GM21619 (cell line): ENCODE data around the gene KIF20B.

Experiments used
- ATAC-seq: cut with Tn5 transposase; IDR thresholded peaks from one replicate; pipeline ENCODE4 v1.9.1; 2021; ENCODE audit not compliant: unreplicated experiment

Gene KIF20B, protein sequence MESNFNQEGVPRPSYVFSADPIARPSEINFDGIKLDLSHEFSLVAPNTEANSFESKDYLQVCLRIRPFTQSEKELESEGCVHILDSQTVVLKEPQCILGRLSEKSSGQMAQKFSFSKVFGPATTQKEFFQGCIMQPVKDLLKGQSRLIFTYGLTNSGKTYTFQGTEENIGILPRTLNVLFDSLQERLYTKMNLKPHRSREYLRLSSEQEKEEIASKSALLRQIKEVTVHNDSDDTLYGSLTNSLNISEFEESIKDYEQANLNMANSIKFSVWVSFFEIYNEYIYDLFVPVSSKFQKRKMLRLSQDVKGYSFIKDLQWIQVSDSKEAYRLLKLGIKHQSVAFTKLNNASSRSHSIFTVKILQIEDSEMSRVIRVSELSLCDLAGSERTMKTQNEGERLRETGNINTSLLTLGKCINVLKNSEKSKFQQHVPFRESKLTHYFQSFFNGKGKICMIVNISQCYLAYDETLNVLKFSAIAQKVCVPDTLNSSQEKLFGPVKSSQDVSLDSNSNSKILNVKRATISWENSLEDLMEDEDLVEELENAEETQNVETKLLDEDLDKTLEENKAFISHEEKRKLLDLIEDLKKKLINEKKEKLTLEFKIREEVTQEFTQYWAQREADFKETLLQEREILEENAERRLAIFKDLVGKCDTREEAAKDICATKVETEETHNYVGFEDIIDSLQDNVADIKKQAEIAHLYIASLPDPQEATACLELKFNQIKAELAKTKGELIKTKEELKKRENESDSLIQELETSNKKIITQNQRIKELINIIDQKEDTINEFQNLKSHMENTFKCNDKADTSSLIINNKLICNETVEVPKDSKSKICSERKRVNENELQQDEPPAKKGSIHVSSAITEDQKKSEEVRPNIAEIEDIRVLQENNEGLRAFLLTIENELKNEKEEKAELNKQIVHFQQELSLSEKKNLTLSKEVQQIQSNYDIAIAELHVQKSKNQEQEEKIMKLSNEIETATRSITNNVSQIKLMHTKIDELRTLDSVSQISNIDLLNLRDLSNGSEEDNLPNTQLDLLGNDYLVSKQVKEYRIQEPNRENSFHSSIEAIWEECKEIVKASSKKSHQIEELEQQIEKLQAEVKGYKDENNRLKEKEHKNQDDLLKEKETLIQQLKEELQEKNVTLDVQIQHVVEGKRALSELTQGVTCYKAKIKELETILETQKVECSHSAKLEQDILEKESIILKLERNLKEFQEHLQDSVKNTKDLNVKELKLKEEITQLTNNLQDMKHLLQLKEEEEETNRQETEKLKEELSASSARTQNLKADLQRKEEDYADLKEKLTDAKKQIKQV (N-terminal part only)

GRCh38 chr10:89701242-89702120, at the start of gene KIF20B:
Gene KIF20B, plus strand, starts transcription at chr10:89701590. Its CDS starts 3,705 bp downstream, at chr10:89705295.
- peak; percentile 98 for ATAC-seq

DNA sequence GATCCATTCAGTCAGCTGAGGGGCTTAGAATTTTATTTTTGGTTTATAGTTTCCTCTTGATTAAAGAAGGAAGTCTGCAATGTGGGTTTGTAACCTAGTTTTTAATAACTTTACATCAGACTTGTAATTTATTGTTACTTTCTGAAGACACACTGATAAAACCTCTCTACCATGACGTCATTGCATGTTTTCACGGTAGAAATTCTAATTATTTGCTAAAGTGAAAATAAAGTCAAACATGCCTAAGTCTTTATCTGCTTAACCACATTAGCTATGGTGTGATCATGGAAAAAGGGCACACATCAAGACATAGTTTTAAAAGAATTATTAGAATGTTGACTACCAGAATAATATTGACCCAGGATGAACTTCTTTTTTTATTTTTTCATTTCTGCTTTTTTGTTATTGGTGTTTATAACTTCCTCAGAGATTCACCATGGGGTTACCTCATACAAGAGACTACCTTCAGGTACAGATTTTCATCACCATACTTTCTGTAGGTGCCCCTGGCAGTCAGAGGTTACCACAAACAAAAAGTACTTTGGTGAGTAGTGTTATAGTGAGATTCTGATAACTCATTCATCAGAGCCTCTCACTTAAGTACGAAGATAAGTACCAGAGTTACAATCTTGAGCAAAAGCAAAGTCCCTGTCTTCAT, 49.3 kb upstream of the KIF20B start:
- peak; percentile 43 for ATAC-seq

- ATAC-seq = no peak
Measured at GRCh38 chr10:89652806-89653370, 48.5 kb upstream of the KIF20B start.

DNA sequence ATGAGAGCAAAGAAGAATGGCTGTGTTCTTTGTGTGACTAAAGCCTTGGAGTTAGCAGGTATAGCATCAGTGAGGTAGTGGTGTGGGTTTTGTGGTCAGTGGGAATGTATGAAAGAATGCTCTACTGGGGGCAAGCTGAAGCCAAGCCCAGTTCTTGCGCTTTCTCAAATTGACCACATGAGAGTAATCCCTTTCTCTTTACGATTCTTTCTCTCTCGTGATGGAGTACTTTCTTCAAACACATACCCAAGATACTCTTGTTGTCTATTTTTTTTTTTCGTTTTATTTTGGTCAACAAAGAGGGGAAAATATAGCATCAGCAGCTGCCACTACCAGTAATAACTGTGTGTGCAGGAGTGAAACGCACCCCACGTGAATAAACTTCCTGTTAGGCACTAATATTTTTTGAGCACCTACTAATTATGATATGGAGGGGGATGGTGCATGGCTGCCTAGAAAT, 48.0 kb upstream of the KIF20B start:
- peak; percentile 75 for ATAC-seq

- no peak for ATAC-seq
Measured at GRCh38 chr10:89655722-89656121, 45.7 kb upstream of the KIF20B start.

GRCh38 chr10:89657302-89657701, 44.1 kb upstream of the KIF20B start:
- no peak for ATAC-seq

DNA sequence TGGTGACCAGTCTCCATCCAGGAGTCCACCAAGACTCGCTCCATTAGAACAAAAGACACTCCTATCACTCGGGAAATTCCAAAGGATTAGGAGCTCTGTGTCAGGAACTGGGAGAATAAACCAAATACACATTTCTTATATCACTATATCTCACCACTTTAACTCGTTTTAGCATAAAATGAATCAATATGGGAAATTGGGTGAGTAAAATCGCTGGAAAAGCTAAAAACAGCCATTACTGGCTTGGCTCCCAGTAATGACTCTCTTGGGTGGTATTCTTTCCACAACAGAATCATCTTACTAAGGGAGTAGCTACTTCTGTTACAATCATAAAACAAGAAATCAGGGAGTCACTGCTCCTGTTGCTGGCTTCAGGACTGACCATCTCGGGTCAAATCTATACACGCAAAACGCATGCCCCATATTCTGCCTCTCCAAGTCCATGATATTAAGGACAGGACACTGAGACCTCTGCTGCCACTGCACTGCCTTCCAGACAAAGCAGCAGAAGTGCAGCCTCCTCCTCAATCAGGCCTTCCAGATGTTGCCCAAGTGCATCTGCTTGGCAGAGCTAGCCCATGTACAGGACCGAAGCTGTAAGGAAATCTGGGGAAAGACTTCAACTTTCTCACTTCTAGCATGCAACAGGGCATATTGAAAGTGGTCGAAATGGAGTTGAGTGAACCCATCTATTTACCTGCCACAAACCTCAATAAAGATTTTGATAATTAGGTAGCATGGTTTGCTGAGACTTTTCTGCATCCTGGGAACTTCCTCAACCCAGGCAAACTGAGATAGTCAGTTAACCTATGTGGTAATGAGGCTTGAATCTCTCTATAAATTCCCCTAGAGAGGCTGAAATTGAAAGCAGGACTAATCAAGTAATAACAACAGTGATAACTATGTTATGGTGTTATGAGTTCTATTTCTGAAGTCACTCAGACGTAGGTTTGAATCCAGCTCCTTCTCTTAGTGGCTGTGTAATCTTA, 42.0 kb upstream of the KIF20B start:
- ATAC-seq = no peak

DNA sequence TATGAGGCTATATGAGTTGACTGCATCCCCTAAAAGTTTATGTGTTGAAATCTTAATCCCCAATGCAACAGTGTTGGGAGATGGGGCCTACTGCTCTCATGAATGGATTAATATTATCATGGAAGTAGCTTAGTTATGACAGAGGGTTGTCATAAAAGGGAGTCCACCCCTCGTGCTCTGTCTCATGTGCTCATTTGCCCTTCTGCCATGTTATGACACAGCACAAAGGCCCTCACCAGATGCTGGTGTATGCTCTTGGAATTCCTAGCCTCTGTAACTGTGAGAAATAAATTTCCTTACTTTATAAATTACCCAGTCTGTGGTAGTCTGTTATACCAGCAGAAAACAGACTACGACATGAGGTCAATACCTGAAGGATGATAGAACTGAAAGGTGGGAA, 38.8 kb upstream of the KIF20B start:
- no peak for ATAC-seq

GRCh38 chr10:89663144-89663543, 38.2 kb upstream of the KIF20B start:
- no peak for ATAC-seq

DNA sequence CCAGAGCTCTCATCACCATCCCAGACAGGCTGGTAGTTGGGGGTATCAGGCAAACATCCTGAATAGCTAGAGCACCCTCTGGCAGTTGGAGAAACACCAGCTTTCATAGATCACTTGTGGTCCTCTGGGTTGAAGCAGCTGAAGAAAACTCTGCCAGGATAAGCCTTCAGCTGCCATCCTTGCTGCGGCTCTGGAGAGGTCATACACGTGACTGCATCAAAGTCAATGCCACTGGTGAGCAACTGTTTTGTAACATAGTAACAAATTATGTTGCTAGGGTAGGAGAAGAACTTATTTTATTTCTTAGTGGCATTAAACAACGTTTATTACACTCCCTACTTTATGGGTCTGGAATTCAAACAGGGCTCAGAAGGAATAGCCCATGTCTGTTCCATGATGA, 37.2 kb upstream of the KIF20B start:
- ATAC-seq = no peak

DNA sequence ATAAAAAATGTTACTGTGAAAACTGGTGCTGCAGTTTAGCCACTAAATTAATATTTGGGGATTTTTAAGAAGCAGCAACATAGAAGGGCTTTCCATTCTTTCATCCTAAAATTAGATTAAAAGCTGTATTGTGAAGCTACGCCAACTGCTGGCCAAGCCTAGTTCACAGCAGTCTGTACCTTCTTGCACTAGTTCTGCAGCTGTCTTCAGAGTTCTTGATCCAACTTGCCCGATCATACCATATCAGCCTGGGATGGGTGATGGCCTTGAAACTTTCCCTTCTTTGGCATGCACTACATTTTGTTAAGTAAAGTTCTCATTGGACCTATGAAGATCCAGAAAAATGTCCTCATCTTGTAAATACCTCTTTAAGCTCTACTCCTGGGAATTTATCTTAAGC, 36.1 kb upstream of the KIF20B start:
- ATAC-seq = no peak

GRCh38 chr10:89666138-89666537, 35.3 kb upstream of the KIF20B start:
- no peak for ATAC-seq

DNA sequence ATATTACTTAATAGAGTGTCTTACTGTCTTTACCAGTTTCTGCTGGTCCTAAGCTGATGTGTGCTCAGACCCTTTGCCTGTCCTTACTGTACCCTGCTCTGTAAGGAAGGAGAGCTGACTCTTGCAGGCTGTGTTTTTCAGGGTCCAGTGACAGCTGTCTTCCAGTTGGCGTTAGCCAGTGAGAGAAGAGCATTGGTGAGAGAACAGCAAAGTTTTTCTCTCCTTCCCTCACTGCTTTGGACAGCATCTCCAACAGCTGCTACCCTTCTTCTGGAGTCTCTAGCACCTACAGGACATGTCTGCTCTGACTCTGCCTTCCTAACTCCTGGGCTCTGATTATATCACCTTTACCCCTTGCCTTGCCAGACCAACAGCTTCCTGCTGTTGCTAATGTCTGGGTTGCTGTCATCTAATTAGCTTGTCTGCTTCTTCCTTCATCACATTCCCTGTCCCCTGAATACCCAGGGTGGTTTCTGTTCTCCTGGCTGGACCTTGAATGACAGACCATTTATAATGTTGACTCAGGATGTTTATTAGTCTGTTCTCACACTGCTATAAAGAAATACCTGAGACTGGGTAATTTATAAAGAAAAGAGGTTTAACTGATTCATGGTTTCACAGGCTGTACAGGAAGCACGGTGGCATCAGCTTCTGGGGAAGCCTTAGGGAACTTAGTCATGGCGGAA, 32.9 kb upstream of the KIF20B start:
- no peak for ATAC-seq

GRCh38 chr10:89669985-89670384, 31.4 kb upstream of the KIF20B start:
- ATAC-seq = no peak

DNA sequence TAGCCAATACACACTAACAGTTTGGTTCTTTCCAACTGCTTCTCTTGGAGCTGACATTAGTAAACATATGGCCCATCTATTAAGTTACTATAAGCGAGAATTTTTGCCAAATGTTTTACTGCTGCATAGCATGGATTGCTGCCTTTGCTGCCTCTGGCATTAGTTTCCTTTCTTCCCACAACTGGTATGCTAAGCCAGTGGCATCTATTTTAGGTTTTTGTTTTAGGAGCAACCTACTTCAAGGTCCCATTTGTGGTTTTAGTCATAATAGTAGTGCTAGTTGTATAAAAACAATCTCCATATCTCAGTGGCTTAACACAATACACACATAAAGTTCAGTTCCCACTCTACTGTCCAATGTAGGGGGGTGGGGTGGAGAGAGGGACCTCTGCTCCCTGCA, 30.5 kb upstream of the KIF20B start:
- ATAC-seq = no peak

DNA sequence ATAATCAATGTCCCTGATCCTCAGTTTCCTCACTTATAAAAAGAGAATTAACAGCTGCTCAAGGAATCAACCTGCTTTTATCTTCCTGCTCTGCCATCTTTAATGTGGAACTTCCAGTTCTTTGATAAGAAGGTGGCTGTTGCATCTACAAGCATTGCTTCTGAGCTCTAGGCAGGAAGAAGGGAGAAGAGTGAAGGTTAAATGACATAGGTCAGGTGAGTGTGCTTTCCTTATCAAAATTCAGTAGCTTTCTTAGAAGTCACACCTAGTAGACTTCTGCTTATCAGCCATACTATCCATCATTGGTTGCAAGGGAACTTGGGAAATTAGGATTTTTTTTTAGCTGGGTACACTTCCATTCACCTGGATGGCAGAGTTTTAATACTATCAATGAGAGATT, 24.0 kb upstream of the KIF20B start:
- ATAC-seq = no peak

- no peak for ATAC-seq
Measured at GRCh38 chr10:89679986-89680385, 21.4 kb upstream of the KIF20B start.
